WERI-Rb-1 (cell line): ENCODE measurements around the gene BBOX1.

ENCODE experiments used
- DNase-seq: peaks from one replicate; pipeline ENCODE4 v3.0.0-alpha.2; 2020
- H3K27ac ChIP-seq: fragments of 250-450 bp; sonication (Bioruptor Pico); 2 replicates; pipeline ENCODE4 v1.5.1; 2020; ENCODE audit warnings: mild to moderate bottlenecking, moderate library complexity
- H3K27me3 ChIP-seq: fragments of 250-450 bp; sonication (Bioruptor Pico); 2 replicates; pipeline ENCODE4 v1.5.1; 2021; ENCODE audit warnings: mild to moderate bottlenecking, low read depth, moderate library complexity; ENCODE audit not compliant: insufficient read depth, severe bottlenecking
- H3K36me3 ChIP-seq: fragments of 250-450 bp; sonication (Bioruptor Pico); 2 replicates; pipeline ENCODE4 v1.5.1; 2020; ENCODE audit warnings: mild to moderate bottlenecking, moderate library complexity
- H3K4me3 ChIP-seq: 2 replicates; pipeline ENCODE4 v1.5.1; 2011; ENCODE audit warnings: low read depth, mild to moderate bottlenecking, control low read depth, low read length
- H3K9me3 ChIP-seq: fragments of 250-450 bp; sonication (Bioruptor Pico); 2 replicates; pipeline ENCODE4 v1.5.1; 2021; ENCODE audit warnings: mild to moderate bottlenecking, moderate library complexity; ENCODE audit not compliant: severe bottlenecking
- TF ChIP-seq, protein P1 (sequence below): IDR thresholded peaks from 2 replicates; pipeline ENCODE4 v1.5.1; 2011; ENCODE audit warnings: low read depth, mild to moderate bottlenecking, control low read depth, inconsistent platforms, low read length

BBOX1 gene

DNA sequence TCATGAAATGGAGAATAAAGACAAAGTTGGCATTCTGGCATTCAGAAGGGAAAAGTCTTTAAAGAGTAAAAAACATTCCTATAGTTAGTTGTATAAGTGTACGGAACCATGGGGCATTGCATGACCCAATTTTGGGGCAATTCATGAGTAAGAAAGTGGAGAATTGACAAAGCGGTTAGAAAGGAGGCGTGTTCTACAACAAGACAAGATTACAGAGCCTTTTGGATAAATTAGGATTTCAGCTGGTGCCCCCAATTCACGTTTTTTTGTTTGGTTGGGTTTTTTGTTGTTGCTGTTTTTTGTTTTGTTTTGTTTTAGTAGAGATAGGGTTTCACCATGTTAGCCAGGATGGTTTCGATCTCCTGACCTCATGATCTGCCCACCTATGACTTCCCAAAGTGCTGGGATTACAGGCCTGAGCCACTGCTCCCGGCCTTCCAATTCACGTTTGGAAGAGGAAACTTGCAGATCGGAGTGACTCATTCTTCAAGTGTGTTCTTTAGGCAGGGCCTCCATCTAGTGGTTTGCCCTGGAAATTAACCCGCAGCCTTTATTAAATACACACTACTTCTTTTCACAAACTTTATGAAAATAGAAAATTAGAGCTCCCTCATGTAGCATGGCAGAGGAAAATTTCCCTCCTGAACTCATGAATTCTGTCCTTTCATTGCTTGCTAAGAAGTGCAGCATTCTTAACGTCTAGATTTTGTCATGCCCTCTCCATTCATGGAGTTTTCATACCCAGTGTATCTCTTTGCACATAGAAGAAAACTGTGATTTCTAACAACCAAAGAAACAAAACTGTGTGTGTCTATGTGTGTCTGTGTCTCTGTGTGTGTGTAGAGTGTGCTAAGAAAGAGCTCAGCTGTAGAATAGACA is 118.1 kb downstream of the BBOX1 start:
- Histone ChIP-seq H3K9me3 (no peaks in the 10 kb centered on the region), H3K27ac (no peak overlapping the region), H3K36me3 (no peaks in the 10 kb centered on the region), H3K4me3 (no peak overlapping the region), H3K27me3 (no peaks in the 10 kb centered on the region)
- peak; percentile 44 for DNase-seq
- TF ChIP-seq, protein P1, sequence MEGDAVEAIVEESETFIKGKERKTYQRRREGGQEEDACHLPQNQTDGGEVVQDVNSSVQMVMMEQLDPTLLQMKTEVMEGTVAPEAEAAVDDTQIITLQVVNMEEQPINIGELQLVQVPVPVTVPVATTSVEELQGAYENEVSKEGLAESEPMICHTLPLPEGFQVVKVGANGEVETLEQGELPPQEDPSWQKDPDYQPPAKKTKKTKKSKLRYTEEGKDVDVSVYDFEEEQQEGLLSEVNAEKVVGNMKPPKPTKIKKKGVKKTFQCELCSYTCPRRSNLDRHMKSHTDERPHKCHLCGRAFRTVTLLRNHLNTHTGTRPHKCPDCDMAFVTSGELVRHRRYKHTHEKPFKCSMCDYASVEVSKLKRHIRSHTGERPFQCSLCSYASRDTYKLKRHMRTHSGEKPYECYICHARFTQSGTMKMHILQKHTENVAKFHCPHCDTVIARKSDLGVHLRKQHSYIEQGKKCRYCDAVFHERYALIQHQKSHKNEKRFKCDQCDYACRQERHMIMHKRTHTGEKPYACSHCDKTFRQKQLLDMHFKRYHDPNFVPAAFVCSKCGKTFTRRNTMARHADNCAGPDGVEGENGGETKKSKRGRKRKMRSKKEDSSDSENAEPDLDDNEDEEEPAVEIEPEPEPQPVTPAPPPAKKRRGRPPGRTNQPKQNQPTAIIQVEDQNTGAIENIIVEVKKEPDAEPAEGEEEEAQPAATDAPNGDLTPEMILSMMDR: peak; percentile 69

DNA sequence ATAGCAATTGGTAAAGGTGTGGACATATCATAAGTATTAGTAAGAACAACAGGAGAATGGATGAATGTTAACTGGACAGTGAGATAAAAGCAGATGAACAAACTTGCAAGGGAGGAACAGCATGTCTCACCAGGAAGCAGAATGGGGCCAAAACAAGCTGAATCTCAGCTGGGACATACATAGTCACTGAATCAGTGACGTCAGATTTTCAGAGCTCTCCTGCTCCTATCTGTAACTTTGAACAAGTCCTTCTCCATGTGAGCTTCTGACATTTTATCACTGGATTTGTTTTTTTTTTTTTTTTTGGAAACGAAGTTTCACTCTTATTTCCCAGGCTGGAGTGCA is 118.7 kb downstream of the BBOX1 start:
- Histone ChIP-seq H3K36me3 (no peaks in the 10 kb centered on the region), H3K9me3 (no peaks in the 10 kb centered on the region), H3K4me3 (no peak overlapping the region), H3K27ac (no peak overlapping the region), H3K27me3 (no peaks in the 10 kb centered on the region)
- TF ChIP-seq, protein P1: no peak
- DNase-seq: no peak

DNA sequence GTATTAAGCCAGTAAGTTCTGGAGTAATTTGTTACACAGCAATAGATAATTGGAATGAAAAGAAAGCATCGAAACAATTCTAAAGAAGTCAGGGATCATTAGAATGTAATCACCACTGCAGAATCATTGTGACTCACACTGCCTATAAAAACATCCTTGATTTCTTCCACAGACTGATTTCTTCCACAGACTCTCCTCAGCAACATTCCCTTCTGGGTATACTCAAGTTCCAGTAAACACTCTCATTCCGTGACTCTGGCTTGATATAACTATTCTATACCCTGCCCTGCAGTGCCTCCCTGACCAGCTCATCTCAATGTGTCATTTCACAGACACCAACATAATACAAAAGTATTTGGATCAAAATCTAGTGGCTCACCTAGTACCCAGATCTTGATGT is 120.5 kb downstream of the BBOX1 start:
- Histone ChIP-seq H3K27ac (no peak overlapping the region), H3K9me3 (no peaks in the 10 kb centered on the region), H3K27me3 (no peaks in the 10 kb centered on the region), H3K4me3 (no peak overlapping the region), H3K36me3 (no peaks in the 10 kb centered on the region)
- TF ChIP-seq, protein P1: no peak
- DNase-seq: no peak

DNA sequence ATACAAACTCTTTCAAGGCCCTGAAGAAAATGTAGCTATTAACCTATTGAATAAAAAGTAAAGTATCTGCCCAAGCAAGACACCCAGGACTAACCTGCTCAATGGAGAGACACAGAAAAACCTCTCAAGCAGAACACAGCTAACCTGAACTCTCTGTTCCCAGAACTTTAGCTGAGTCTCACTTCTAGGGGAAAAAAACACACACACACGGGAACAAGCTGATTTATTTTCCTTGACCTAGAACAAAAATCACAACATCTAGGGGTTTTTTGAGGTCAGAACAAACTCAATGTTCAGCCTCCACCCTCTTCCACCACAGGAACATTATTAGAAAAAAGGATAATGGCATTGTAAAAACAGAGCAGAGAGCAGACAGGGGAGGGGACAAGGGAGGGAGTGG is 121.6 kb downstream of the BBOX1 start:
- TF ChIP-seq, protein P1: no peak
- H3K9me3 ChIP-seq: no peaks in the 10 kb centered on the region
- H3K27ac ChIP-seq: no peak overlapping the region
- DNase-seq: no peak
- H3K27me3 ChIP-seq: no peaks in the 10 kb centered on the region
- H3K4me3 ChIP-seq: no peak overlapping the region
- no peaks in the 10 kb centered on the region for H3K36me3 ChIP-seq

DNA sequence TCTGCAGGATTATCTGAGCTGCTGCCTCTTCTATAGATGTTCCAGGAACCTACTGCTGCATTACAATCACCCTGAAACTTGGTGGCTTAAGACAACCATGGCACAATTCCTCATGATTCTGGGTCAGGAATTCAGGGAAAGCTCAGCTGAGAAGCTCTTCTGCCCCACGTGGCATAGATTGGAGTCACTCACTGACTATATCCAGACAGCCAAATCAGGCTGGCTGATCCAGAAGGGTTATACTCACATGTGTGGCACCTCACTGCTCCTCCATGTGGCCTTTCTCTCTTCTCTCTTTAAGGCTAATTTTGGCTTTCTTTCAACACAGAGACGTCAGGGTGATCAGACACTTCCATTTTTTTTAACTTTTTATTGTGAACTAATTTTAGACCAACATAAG is 125.5 kb downstream of the BBOX1 start:
- no peak overlapping the region for H3K27ac ChIP-seq
- no peaks in the 10 kb centered on the region for H3K36me3 ChIP-seq
- no peak overlapping the region for H3K4me3 ChIP-seq
- no peaks in the 10 kb centered on the region for H3K27me3 ChIP-seq
- TF ChIP-seq, protein P1: no peak
- H3K9me3 ChIP-seq: no peaks in the 10 kb centered on the region
- DNase-seq: no peak
